NCI-H2227 treated with DMSO at 0.1 percent for 48 hours (cell line): ENCODE data around the gene AK4.
A peak's percentile ranks its signal among the peaks of the same experiment; 100 is the strongest.

Source experiments
- DNase-seq: peaks from one replicate; lab custom pipeline; 2025; lab: John Stamatoyannopoulos, UW

The AK4 gene

GRCh38 chr1:65176591-65176990 is 28.6 kb downstream of the AK4 start:
- DNase-seq = no peak

GRCh38 chr1:65177457-65177856 is 29.5 kb downstream of the AK4 start:
- no peak for DNase-seq

GRCh38 chr1:65178235-65178634 is 30.2 kb downstream of the AK4 start:
- no peak for DNase-seq

GRCh38 chr1:65179148-65179547 is 31.1 kb downstream of the AK4 start:
- DNase-seq = no peak

- no peak for DNase-seq
Measured at GRCh38 chr1:65180977-65181376, 33.0 kb downstream of the AK4 start.

- no peak for DNase-seq
Measured at GRCh38 chr1:65182658-65183268, 34.8 kb downstream of the AK4 start.

GRCh38 chr1:65189576-65190115 is 41.6 kb downstream of the AK4 start:
- no peak for DNase-seq

- no peak for DNase-seq
Measured at GRCh38 chr1:65190229-65190628, 42.2 kb downstream of the AK4 start.

GRCh38 chr1:65193129-65193695 is 45.2 kb downstream of the AK4 start:
- no peak for DNase-seq

- DNase-seq = no peak
Measured at GRCh38 chr1:65195495-65196417, 47.8 kb downstream of the AK4 start.

- DNase-seq = no peak
Measured at GRCh38 chr1:65196926-65197325, 48.9 kb downstream of the AK4 start.

- no peak for DNase-seq
Measured at GRCh38 chr1:65197636-65198035, 49.6 kb downstream of the AK4 start.

GRCh38 chr1:65198096-65198495 is 50.1 kb downstream of the AK4 start:
- no peak for DNase-seq

- DNase-seq = no peak
Measured at GRCh38 chr1:65200411-65200810, 52.4 kb downstream of the AK4 start.

GRCh38 chr1:65206836-65207235 is 58.8 kb downstream of the AK4 start:
- no peak for DNase-seq

- DNase-seq = no peak
Measured at GRCh38 chr1:65207317-65207716, 59.3 kb downstream of the AK4 start.

- no peak for DNase-seq
Measured at GRCh38 chr1:65208563-65208973, 60.6 kb downstream of the AK4 start.

- peak; percentile 52 for DNase-seq
Measured at GRCh38 chr1:65209005-65209885, 61.2 kb downstream of the AK4 start.

GRCh38 chr1:65210325-65210724 is 62.3 kb downstream of the AK4 start:
- DNase-seq = no peak

- no peak for DNase-seq
Measured at GRCh38 chr1:65211331-65211730, 63.3 kb downstream of the AK4 start.

GRCh38 chr1:65213271-65214023 is 65.4 kb downstream of the AK4 start:
- DNase-seq = no peak
